ENCODE results near the gene CILP2. TPM values are rescaled to one million over a fixed set of nuclear protein-coding genes. Genes with fewer than 3 reads are reported as not detected.

Gene CILP2
- total RNA-seq, 1 donor from 2014 or later = 0.23 TPM

DNA sequence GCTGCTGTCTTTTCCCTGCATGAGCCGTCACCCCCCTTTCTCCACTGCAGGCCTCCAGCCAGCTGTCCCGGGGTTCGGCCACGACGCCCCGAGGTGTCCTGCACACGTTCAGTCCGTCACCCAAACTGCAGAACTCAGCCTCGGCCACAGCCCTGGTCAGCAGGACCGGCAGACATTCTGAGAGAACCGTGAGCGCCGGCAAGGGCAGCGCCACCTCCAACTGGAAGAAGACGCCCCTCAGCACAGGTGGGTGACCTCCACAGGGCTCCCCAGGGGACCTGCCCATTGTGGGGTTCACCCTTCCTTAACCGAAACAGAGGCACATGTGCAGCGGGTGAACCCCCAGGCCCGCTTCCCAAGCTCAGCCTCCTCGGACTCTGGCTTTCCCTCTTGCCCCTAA lies 35.8 kb upstream of the CILP2 start:
- no peaks in the 10 kb centered on the region for H3K9me3 Mint-ChIP-seq (ENCODE audit: unreplicated experiment)
- no peak for DNase-seq (ENCODE audit: low spot score)
- no peak overlapping the region for H3K27ac Mint-ChIP-seq (ENCODE audit: unreplicated experiment)
- H3K36me3 Mint-ChIP-seq (ENCODE audit: low read depth, unreplicated experiment) = peaks cover 36% of the 10 kb centered on the region
- peaks cover 23% of the 10 kb centered on the region for H3K27me3 Mint-ChIP-seq (ENCODE audit: unreplicated experiment)
- H3K4me1 Mint-ChIP-seq (ENCODE audit: unreplicated experiment) = no peaks in the 10 kb centered on the region
- TF ChIP-seq CTCF (IDR thresholded peaks at IDR 0.05; ENCODE audit: unreplicated experiment) = no peak
- H3K4me3 Mint-ChIP-seq (ENCODE audit: unreplicated experiment) = no peak overlapping the region

- DNase-seq (ENCODE audit: low spot score) = no peak
- no peaks in the 10 kb centered on the region for H3K4me1 Mint-ChIP-seq (ENCODE audit: unreplicated experiment)
- H3K9me3 Mint-ChIP-seq (ENCODE audit: unreplicated experiment) = no peaks in the 10 kb centered on the region
- H3K27ac Mint-ChIP-seq (ENCODE audit: unreplicated experiment) = peak overlapping the region; percentile 44
- peaks cover 37% of the 10 kb centered on the region for H3K36me3 Mint-ChIP-seq (ENCODE audit: low read depth, unreplicated experiment)
- H3K4me3 Mint-ChIP-seq (ENCODE audit: unreplicated experiment) = no peak overlapping the region
- no peak for TF ChIP-seq CTCF (IDR thresholded peaks at IDR 0.05; ENCODE audit: unreplicated experiment)
- peaks cover 20% of the 10 kb centered on the region for H3K27me3 Mint-ChIP-seq (ENCODE audit: unreplicated experiment)
These were observed 35.1 kb upstream of the CILP2 start for GRCh38 chr19:19502808-19503602.

- no peak overlapping the region for H3K27ac Mint-ChIP-seq (ENCODE audit: unreplicated experiment)
- H3K9me3 Mint-ChIP-seq (ENCODE audit: unreplicated experiment) = no peaks in the 10 kb centered on the region
- H3K27me3 Mint-ChIP-seq (ENCODE audit: unreplicated experiment) = peaks cover 18% of the 10 kb centered on the region
- no peak for DNase-seq (ENCODE audit: low spot score)
- peak overlapping the region; percentile 15 for H3K4me3 Mint-ChIP-seq (ENCODE audit: unreplicated experiment)
- H3K36me3 Mint-ChIP-seq (ENCODE audit: low read depth, unreplicated experiment) = peaks cover 37% of the 10 kb centered on the region
- TF ChIP-seq CTCF (IDR thresholded peaks at IDR 0.05; ENCODE audit: unreplicated experiment) = no peak
- no peaks in the 10 kb centered on the region for H3K4me1 Mint-ChIP-seq (ENCODE audit: unreplicated experiment)
These were observed 33.1 kb upstream of the CILP2 start for GRCh38 chr19:19504754-19505668.

DNA sequence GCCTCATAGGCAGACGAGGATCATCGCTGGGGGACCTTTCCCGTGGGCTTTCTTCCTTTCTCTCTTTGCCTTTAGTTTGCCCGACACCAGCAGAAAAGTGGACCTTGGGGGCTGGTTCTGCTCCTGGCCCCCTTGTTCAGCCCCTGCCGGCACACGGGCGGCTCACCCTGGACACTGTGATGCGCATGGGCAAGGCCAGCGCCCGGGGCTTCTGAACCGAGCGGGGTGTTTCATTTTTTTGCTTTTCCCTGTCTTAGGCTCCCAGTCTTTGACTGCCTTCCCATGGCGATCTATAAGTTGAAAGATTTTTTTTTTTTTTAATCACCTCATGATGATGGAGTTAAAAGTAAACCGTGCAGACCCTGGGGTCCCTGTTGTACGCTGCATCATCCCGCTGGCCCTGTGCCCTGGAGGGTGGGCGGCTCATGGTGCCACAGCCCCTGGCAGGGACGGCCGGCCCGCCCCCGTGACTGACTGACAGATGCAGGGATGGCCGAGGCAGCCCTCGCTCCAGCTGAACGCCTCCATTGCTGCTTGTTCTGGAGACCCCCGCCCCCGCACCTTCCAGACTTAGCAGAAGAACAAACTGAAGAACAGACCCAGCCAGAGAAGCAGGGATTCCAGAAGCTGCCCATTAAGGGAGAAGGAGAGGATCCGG lies 32.3 kb upstream of the CILP2 start:
- H3K9me3 Mint-ChIP-seq (ENCODE audit: unreplicated experiment) = no peaks in the 10 kb centered on the region

More for the DNA sequence above, 32.3 kb upstream of the CILP2 start:
- H3K27ac Mint-ChIP-seq (ENCODE audit: unreplicated experiment) = no peak overlapping the region
- TF ChIP-seq CTCF (IDR thresholded peaks at IDR 0.05; ENCODE audit: unreplicated experiment) = no peak
- H3K36me3 Mint-ChIP-seq (ENCODE audit: low read depth, unreplicated experiment) = peaks cover 37% of the 10 kb centered on the region
- H3K4me3 Mint-ChIP-seq (ENCODE audit: unreplicated experiment) = no peak overlapping the region
- peaks cover 17% of the 10 kb centered on the region for H3K27me3 Mint-ChIP-seq (ENCODE audit: unreplicated experiment)
- DNase-seq (ENCODE audit: low spot score) = no peak
- H3K4me1 Mint-ChIP-seq (ENCODE audit: unreplicated experiment) = no peaks in the 10 kb centered on the region

Data from endothelial cell (in vitro differentiated cells).